Neural progenitor cell (in vitro differentiated cells): ENCODE data around the gene RGSL1.

Experiments used
- CTCF ChIP-seq: fragments of 200-600 bp; sonication (generic); IDR thresholded peaks from 2 replicates; pipeline ENCODE4 v1.5.1; 2017; ENCODE audit warnings: antibody characterized with exemption, mild to moderate bottlenecking
- EZH2 ChIP-seq: fragments of 200-600 bp; sonication (generic); IDR thresholded peaks from 2 replicates; pipeline ENCODE4 v1.6.1; 2017; ENCODE audit warnings: antibody characterized with exemption, mild to moderate bottlenecking, moderate library complexity

- TF ChIP-seq CTCF (no peak), EZH2 (no peak)
Observed at GRCh38 chr1:182575540-182576149, 125.7 kb downstream of the RGSL1 start.
